Suprapubic skin (tissue), 3 donors: ENCODE measurements around the gene BCAP31.

ENCODE experiments used
- POLR2AphosphoS5 ChIP-seq, 3 donors: sonication (generic); formaldehyde crosslinking; IDR thresholded peaks; one replicate each; pipeline ENCODE4 v1.6.1; 2017; ENCODE audit warnings: antibody characterized with exemption in 3 of 3
- TF ChIP-seq, protein P1 (sequence below), 2 donors: fragments of 200-600 bp in 1 of 2; fragments of 450-650 bp in 1 of 2; sonication (generic) in 1 of 2; IDR thresholded peaks; one replicate each; pipeline ENCODE4 v1.5.1; 2016 to 2019; ENCODE audit warnings: antibody characterized with exemption in 2 of 2, mild to moderate bottlenecking in 1 of 2, moderate library complexity in 1 of 2

DNA sequence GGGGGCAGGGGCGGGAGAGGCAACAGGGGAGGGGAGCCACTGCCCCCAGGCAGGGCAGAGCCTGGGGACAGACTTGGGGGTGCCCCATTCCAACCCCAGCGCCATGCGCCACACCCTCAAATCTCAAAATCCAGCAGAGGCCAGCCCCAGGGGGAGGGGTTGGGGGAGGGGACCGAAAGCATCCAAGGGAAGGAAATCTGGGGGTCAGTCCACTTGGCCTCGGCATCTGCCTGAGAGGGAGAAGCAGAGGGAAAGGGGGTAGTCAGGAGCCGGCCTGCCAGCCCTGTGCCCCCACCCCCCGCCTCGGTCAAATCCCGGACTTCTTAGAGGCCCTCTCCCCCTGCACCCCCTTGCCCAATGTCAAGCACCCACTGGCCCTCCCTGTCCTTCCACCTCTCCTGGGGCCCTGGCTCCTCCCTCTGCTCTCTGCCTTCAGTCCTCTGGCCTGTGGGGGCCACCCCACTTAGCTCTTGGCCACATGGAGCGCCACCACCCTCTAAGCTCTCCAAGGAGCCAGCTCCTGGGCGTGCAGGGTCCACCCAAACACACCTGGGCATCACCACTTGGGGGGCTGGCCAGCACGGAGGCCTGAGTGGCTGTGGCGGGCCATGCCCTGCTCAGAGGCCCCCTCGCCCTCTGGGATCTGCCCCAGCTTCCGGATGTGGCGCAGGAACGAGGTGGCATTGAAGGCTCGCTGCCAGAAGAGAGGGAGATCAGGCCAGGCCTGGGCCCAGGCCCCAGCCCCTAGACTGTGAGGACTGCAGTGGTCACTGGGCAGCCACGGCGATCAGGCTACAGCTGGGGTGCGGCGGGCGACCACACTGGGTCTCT, 54.1 kb downstream of the BCAP31 start:
- TF ChIP-seq, protein P1, sequence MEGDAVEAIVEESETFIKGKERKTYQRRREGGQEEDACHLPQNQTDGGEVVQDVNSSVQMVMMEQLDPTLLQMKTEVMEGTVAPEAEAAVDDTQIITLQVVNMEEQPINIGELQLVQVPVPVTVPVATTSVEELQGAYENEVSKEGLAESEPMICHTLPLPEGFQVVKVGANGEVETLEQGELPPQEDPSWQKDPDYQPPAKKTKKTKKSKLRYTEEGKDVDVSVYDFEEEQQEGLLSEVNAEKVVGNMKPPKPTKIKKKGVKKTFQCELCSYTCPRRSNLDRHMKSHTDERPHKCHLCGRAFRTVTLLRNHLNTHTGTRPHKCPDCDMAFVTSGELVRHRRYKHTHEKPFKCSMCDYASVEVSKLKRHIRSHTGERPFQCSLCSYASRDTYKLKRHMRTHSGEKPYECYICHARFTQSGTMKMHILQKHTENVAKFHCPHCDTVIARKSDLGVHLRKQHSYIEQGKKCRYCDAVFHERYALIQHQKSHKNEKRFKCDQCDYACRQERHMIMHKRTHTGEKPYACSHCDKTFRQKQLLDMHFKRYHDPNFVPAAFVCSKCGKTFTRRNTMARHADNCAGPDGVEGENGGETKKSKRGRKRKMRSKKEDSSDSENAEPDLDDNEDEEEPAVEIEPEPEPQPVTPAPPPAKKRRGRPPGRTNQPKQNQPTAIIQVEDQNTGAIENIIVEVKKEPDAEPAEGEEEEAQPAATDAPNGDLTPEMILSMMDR (IDR thresholded peaks at IDR 0.05), result no peak
- TF ChIP-seq POLR2AphosphoS5 (IDR thresholded peaks at IDR 0.05), result no peak
